ENCODE results near the gene PIGL.
"Not testable (repeated sequence)": the region's sequence is repeated elsewhere in the genome, so short reads cannot be mapped to it uniquely, and the experiment has no call there.

Gene PIGL

GRCh38 chr17:16215273-16215964 lies 1.6 kb upstream of the PIGL start, which contains the start of gene NCOR1:
Gene NCOR1, minus strand, starts transcription at chr17:16215534. Its CDS starts 20,965 bp downstream, at chr17:16194569.
- peak; percentile 93 for DNase-seq
- in situ Hi-C loops (cut with MboI; ENCODE audit: low pct_unique_long_range_greater_than_20kb, low sequenced_read_pairs) = no loop called here

GRCh38 chr17:16215965-16216316 lies 1.1 kb upstream of the PIGL start:
- in situ Hi-C loops (cut with MboI; ENCODE audit: low pct_unique_long_range_greater_than_20kb, low sequenced_read_pairs) = no loop called here
- DNase-seq = peak; percentile 89

GRCh38 chr17:16216341-16217001 lies 539 bp upstream of the PIGL start:
- DNase-seq; in situ Hi-C loops (cut with MboI; ENCODE audit: low pct_unique_long_range_greater_than_20kb, low sequenced_read_pairs): not testable (repeated sequence)

- in situ Hi-C loops (cut with MboI; ENCODE audit: low pct_unique_long_range_greater_than_20kb, low sequenced_read_pairs) = no loop called here
- no peak for DNase-seq
These were observed 5.4 kb downstream of the PIGL start for GRCh38 chr17:16222406-16222805.

- DNase-seq; in situ Hi-C loops (cut with MboI; ENCODE audit: low pct_unique_long_range_greater_than_20kb, low sequenced_read_pairs): not testable (repeated sequence)
These were observed 13.0 kb downstream of the PIGL start for GRCh38 chr17:16229912-16230561.

- in situ Hi-C loops (cut with MboI; ENCODE audit: low pct_unique_long_range_greater_than_20kb, low sequenced_read_pairs) = no loop called here
- no peak for DNase-seq
These were observed 15.4 kb downstream of the PIGL start for GRCh38 chr17:16232391-16232790.

- in situ Hi-C loops (cut with MboI; ENCODE audit: low pct_unique_long_range_greater_than_20kb, low sequenced_read_pairs) = no loop called here
These were observed 22.9 kb downstream of the PIGL start for GRCh38 chr17:16239931-16240330.

GRCh38 chr17:16241906-16242399 lies 24.9 kb downstream of the PIGL start:
- in situ Hi-C loops (cut with MboI; ENCODE audit: low pct_unique_long_range_greater_than_20kb, low sequenced_read_pairs) = no loop called here
- DNase-seq = no peak

More at GRCh38 chr17:16239931-16240330, 22.9 kb downstream of the PIGL start:
- DNase-seq = no peak

GRCh38 chr17:16243385-16243784 lies 26.4 kb downstream of the PIGL start:
- DNase-seq = no peak
- in situ Hi-C loops (cut with MboI; ENCODE audit: low pct_unique_long_range_greater_than_20kb, low sequenced_read_pairs) = no loop called here

- in situ Hi-C loops (cut with MboI; ENCODE audit: low pct_unique_long_range_greater_than_20kb, low sequenced_read_pairs) = no loop called here
- DNase-seq = no peak
These were observed 27.0 kb downstream of the PIGL start for GRCh38 chr17:16243801-16244567.

GRCh38 chr17:16247586-16247984 lies 30.6 kb downstream of the PIGL start:
- no peak for DNase-seq
- in situ Hi-C loops (cut with MboI; ENCODE audit: low pct_unique_long_range_greater_than_20kb, low sequenced_read_pairs) = no loop called here

- in situ Hi-C loops (cut with MboI; ENCODE audit: low pct_unique_long_range_greater_than_20kb, low sequenced_read_pairs) = no loop called here
- no peak for DNase-seq
These were observed 33.6 kb downstream of the PIGL start for GRCh38 chr17:16250635-16251034.

GRCh38 chr17:16251043-16251442 lies 34.0 kb downstream of the PIGL start:
- in situ Hi-C loops (cut with MboI; ENCODE audit: low pct_unique_long_range_greater_than_20kb, low sequenced_read_pairs) = no loop called here
- DNase-seq = no peak

- DNase-seq = no peak
- in situ Hi-C loops (cut with MboI; ENCODE audit: low pct_unique_long_range_greater_than_20kb, low sequenced_read_pairs) = no loop called here
These were observed 34.5 kb downstream of the PIGL start for GRCh38 chr17:16251556-16251955.

GRCh38 chr17:16254773-16255400 lies 37.9 kb downstream of the PIGL start:
- DNase-seq = no peak
- in situ Hi-C loops (cut with MboI; ENCODE audit: low pct_unique_long_range_greater_than_20kb, low sequenced_read_pairs) = no loop called here

GRCh38 chr17:16255481-16255921 lies 38.5 kb downstream of the PIGL start:
- DNase-seq = no peak

GRCh38 chr17:16258901-16259300 lies 41.9 kb downstream of the PIGL start:
- in situ Hi-C loops (cut with MboI; ENCODE audit: low pct_unique_long_range_greater_than_20kb, low sequenced_read_pairs) = no loop called here

More at GRCh38 chr17:16255481-16255921, 38.5 kb downstream of the PIGL start:
- in situ Hi-C loops (cut with MboI; ENCODE audit: low pct_unique_long_range_greater_than_20kb, low sequenced_read_pairs) = no loop called here

GRCh38 chr17:16259926-16260325 lies 42.9 kb downstream of the PIGL start:
- in situ Hi-C loops (cut with MboI; ENCODE audit: low pct_unique_long_range_greater_than_20kb, low sequenced_read_pairs) = no loop called here
- DNase-seq = no peak

More at GRCh38 chr17:16258901-16259300, 41.9 kb downstream of the PIGL start:
- no peak for DNase-seq

- in situ Hi-C loops (cut with MboI; ENCODE audit: low pct_unique_long_range_greater_than_20kb, low sequenced_read_pairs) = no loop called here
- DNase-seq = no peak
These were observed 44.0 kb downstream of the PIGL start for GRCh38 chr17:16261049-16261448.

Data from KBM-7 (cell line).